ENCODE measurements around the gene GPR85. TPM values are rescaled to one million over a fixed set of nuclear protein-coding genes. Genes with fewer than 3 reads are reported as not detected.

GPR85 gene
- total and polyA plus RNA-seq, 2 of the 4 experiments (the other 2 are of a cell fraction) = 1.7 to 5.4 TPM

DNA sequence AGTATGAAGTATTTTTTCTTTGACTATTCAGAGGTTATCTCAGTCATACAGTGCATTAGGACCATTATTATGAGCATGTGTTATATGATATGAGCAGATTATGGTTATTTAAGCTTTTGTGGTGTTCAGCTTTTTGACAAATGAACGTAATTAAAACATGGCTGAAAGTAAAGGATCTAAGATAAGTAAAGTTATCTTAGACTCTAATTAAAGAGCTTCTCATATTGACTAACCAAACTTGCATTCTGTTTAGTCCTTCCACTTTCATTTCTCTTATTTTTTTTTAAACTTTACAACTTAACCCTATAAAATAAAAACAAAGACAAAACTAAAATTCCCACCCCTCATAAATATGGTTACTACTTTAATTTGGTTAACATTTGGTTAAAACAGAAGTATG, 6.9 kb upstream of the GPR85 start:
- no peak overlapping the region for H3K4me3 ChIP-seq (ENCODE audit: insufficient read depth, low read depth, low read length)
- H3K9ac ChIP-seq (ENCODE audit: low read depth, low read length) = no peak overlapping the region
- no peaks in the 10 kb centered on the region for H3K27me3 ChIP-seq (ENCODE audit: control insufficient read depth, insufficient read depth, low read length)
- no peak overlapping the region for H3K27ac ChIP-seq (ENCODE audit: insufficient read depth, low read length)
- no TSS peak for BruUV-seq (replicated peaks)
- TF ChIP-seq CEBPB (IDR thresholded peaks at IDR 0.05; ENCODE audit: low read depth, low read length) (no peak), BHLHE40 (IDR thresholded peaks at IDR 0.05; ENCODE audit: low read depth, low read length) (no peak), RFX5 (IDR thresholded peaks at IDR 0.05; ENCODE audit: low read depth, low read length) (no peak), POLR2A (IDR thresholded peaks at IDR 0.05; ENCODE audit: low read depth, low read length) (no peak), RCOR1 (IDR thresholded peaks at IDR 0.05; ENCODE audit: insufficient replicate concordance, low read length) (no peak), MAFK (IDR thresholded peaks at IDR 0.05; ENCODE audit: low read depth, low read length) (no peak), FOS (IDR thresholded peaks at IDR 0.05; ENCODE audit: low read depth, low read length) (no peak), MAZ (IDR thresholded peaks at IDR 0.05; ENCODE audit: borderline replicate concordance, low read depth, low read length) (no peak), USF2 (IDR thresholded peaks at IDR 0.05; ENCODE audit: low read depth, low read length) (no peak), NFE2L2 (IDR thresholded peaks at IDR 0.05; ENCODE audit: low read depth, low read length) (no peak), SMC3 (IDR thresholded peaks at IDR 0.05; ENCODE audit: low read depth, low read length) (no peak), MXI1 (IDR thresholded peaks at IDR 0.05; ENCODE audit: borderline replicate concordance, low read depth, low read length) (no peak)
- TF ChIP-seq, protein P1, sequence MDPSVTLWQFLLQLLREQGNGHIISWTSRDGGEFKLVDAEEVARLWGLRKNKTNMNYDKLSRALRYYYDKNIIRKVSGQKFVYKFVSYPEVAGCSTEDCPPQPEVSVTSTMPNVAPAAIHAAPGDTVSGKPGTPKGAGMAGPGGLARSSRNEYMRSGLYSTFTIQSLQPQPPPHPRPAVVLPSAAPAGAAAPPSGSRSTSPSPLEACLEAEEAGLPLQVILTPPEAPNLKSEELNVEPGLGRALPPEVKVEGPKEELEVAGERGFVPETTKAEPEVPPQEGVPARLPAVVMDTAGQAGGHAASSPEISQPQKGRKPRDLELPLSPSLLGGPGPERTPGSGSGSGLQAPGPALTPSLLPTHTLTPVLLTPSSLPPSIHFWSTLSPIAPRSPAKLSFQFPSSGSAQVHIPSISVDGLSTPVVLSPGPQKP (IDR thresholded peaks at IDR 0.05; ENCODE audit: borderline replicate concordance, low read depth, low read length) = no peak
- TF ChIP-seq, protein P2, sequence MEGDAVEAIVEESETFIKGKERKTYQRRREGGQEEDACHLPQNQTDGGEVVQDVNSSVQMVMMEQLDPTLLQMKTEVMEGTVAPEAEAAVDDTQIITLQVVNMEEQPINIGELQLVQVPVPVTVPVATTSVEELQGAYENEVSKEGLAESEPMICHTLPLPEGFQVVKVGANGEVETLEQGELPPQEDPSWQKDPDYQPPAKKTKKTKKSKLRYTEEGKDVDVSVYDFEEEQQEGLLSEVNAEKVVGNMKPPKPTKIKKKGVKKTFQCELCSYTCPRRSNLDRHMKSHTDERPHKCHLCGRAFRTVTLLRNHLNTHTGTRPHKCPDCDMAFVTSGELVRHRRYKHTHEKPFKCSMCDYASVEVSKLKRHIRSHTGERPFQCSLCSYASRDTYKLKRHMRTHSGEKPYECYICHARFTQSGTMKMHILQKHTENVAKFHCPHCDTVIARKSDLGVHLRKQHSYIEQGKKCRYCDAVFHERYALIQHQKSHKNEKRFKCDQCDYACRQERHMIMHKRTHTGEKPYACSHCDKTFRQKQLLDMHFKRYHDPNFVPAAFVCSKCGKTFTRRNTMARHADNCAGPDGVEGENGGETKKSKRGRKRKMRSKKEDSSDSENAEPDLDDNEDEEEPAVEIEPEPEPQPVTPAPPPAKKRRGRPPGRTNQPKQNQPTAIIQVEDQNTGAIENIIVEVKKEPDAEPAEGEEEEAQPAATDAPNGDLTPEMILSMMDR (conservative IDR thresholded peaks at IDR 0.05; ENCODE audit: low read depth, low read length) = no peak
- DNase-seq (no peak), ATAC-seq (ENCODE audit: low read depth) (no peak)
- intact Hi-C loops (cut with micrococcal nuclease) (no loop called here), in situ Hi-C loops (cut with MboI; ENCODE audit: low sequenced_read_pairs) (no loop called here), dilution Hi-C loops (cut with HindIII; ENCODE audit: low sequenced_read_pairs, unreplicated experiment) (no loop called here)
- H3K56ac ChIP-seq (ENCODE audit: extremely low read depth, insufficient read depth, low read length) = no peak overlapping the region
- no peak overlapping the region for H3K4me2 ChIP-seq (ENCODE audit: low read depth, low read length)
- H3K18ac ChIP-seq (ENCODE audit: low read depth, low read length) = no peak overlapping the region
- no peak overlapping the region for H4K8ac ChIP-seq (ENCODE audit: low read depth in 2 of 2, low read length in 2 of 2)
- no peaks in the 10 kb centered on the region for H3K4me1 ChIP-seq (ENCODE audit: control insufficient read depth, insufficient read depth, low read length)
- H2BK120ac ChIP-seq (ENCODE audit: low read depth, low read length) = no peak overlapping the region
- no peak overlapping the region for H2BK20ac ChIP-seq (ENCODE audit: low read depth, low read length)
- H3K14ac ChIP-seq (replicated peaks; ENCODE audit: low read depth, low read length) = no peak overlapping the region
- H3K79me1 ChIP-seq (ENCODE audit: low read depth in 1 of 2, low read length in 2 of 2) = no peaks in the 10 kb centered on the region
- H4K91ac ChIP-seq (ENCODE audit: insufficient read depth, low read depth, low read length) = no peak overlapping the region
- no peak overlapping the region for H2AK9ac ChIP-seq (replicated peaks; ENCODE audit: low read depth, low read length, poor library complexity)
- no peak overlapping the region for H2AK5ac ChIP-seq (ENCODE audit: low read depth, low read length)
- H3K36me3 ChIP-seq (ENCODE audit: control insufficient read depth, insufficient read depth, low read length) = no peaks in the 10 kb centered on the region
- no peak overlapping the region for H4K5ac ChIP-seq (ENCODE audit: low read depth, low read length)
- no peaks in the 10 kb centered on the region for H3K9me1 ChIP-seq (ENCODE audit: insufficient read depth, low read length)
- no CpG with 5 or more reads among the region's 1 CpG for WGBS, 2 experiments (ENCODE audit: extremely low coverage in 2 of 2, insufficient read length in 1 of 2)
- no peak overlapping the region for H3K4ac ChIP-seq (ENCODE audit: low read depth, low read length)
- POLR2A ChIA-PET (ENCODE audit: unreplicated experiment) = no interaction called here
- no peak overlapping the region for H2AFZ ChIP-seq (replicated peaks; ENCODE audit: low read length, poor library complexity)
- no peaks in the 10 kb centered on the region for H4K20me1 ChIP-seq (ENCODE audit: insufficient read depth, low read length)
- no peak overlapping the region for H2BK15ac ChIP-seq (ENCODE audit: low read depth, low read length)
- no peaks in the 10 kb centered on the region for H3K9me3 ChIP-seq (ENCODE audit: control insufficient read depth, insufficient read depth, low read length)
- H3K23ac ChIP-seq (ENCODE audit: low read depth, low read length) = no peak overlapping the region
- CTCF ChIA-PET = no interaction called here
- H2BK5ac ChIP-seq (ENCODE audit: low read depth, low read length, poor library complexity, severe bottlenecking) = no peak overlapping the region

Data from IMR-90 (cell line).